Activated naive CD4-positive, alpha-beta T cell treated with anti-CD3 and anti-CD28 coated beads, Interleukin-2, amount 10 ng/mL, durations not matched to agents 7 days and 5 days (primary cell): ENCODE measurements around the gene RAD18.

ENCODE experiments used
- CTCF ChIA-PET: fragments of 350-600 bp; sonication (Branson Sonifier 250); formaldehyde crosslinking; loops from one replicate; lab custom pipeline; 2021; ENCODE audit warnings: antibody characterized with exemption; lab: Charles Lee
- DNase-seq: peaks from one replicate; pipeline ENCODE4 v3.0.0-alpha.2; 2020
- H3K27ac Mint-ChIP-seq: one replicate; pipeline ENCODE4 v1.8.0; 2021; ENCODE audit warnings: mild to moderate bottlenecking, moderate library complexity, mixed read lengths
- H3K27me3 Mint-ChIP-seq: one replicate; pipeline ENCODE4 v1.8.0; 2021; ENCODE audit warnings: mild to moderate bottlenecking, mixed read lengths
- H3K36me3 Mint-ChIP-seq: one replicate; pipeline ENCODE4 v1.8.0; 2021; ENCODE audit warnings: mixed read lengths
- H3K4me1 Mint-ChIP-seq: one replicate; pipeline ENCODE4 v1.8.0; 2021; ENCODE audit warnings: mixed read lengths
- H3K4me3 Mint-ChIP-seq: one replicate; pipeline ENCODE4 v1.8.0; 2021; ENCODE audit warnings: mild to moderate bottlenecking, moderate library complexity, mixed read lengths
- H3K9me3 Mint-ChIP-seq: one replicate; pipeline ENCODE4 v1.8.0; 2021; ENCODE audit warnings: mixed read lengths

Gene RAD18

GRCh38 chr3:8963137-8963853, at the start of gene RAD18:
Gene RAD18, minus strand, starts transcription at chr3:8963472. Its CDS starts 87 bp downstream, at chr3:8963385.
- peak; percentile 95 for DNase-seq
- Mint-ChIP-seq H3K4me1 (peaks cover 48% of the 10 kb centered on the region), H3K9me3 (no peaks in the 10 kb centered on the region), H3K4me3 (peak within 1 kb of the TSS; percentile 89), H3K27me3 (peaks cover 31% of the 10 kb centered on the region), H3K36me3 (peaks cover 9% of the 10 kb centered on the region), H3K27ac (peak within 1 kb of the TSS; percentile 93)
- CTCF ChIA-PET = interaction anchor here (0.6 to 1.0 kb wide), 2 partner anchors 24 to 538 kb away, joined by 4 to 5 read pairs; no protein-coding TSS in a partner anchor

GRCh38 chr3:9012521-9012920, 49.2 kb upstream of the RAD18 start:
- Mint-ChIP-seq H3K27ac (no peak overlapping the region), H3K4me3 (no peak overlapping the region), H3K36me3 (no peaks in the 10 kb centered on the region), H3K9me3 (no peaks in the 10 kb centered on the region), H3K4me1 (peaks cover 13% of the 10 kb centered on the region), H3K27me3 (no peaks in the 10 kb centered on the region)
- DNase-seq = no peak
- CTCF ChIA-PET = interaction anchor here (0.6 to 1.4 kb wide), 4 partner anchors 24 to 290 kb away, joined by 3 to 8 read pairs (median 3); no protein-coding TSS in a partner anchor

- H3K27me3 Mint-ChIP-seq = no peaks in the 10 kb centered on the region
- CTCF ChIA-PET = interaction anchor here (1.6 kb wide), 1 partner anchor 21 kb away, joined by 6 read pairs; no protein-coding TSS in a partner anchor
Measured at GRCh38 chr3:9009976-9010545, 46.8 kb upstream of the RAD18 start.

GRCh38 chr3:9008550-9009255, 45.4 kb upstream of the RAD18 start:
- no peaks in the 10 kb centered on the region for H3K36me3 Mint-ChIP-seq
- no peak overlapping the region for H3K4me3 Mint-ChIP-seq
- CTCF ChIA-PET = interaction anchor here (0.6 kb wide), 1 partner anchor 293 kb away, joined by 3 read pairs; no protein-coding TSS in a partner anchor
- H3K9me3 Mint-ChIP-seq = no peaks in the 10 kb centered on the region
- H3K4me1 Mint-ChIP-seq = peaks cover 13% of the 10 kb centered on the region
- H3K27ac Mint-ChIP-seq = no peak overlapping the region
- no peak for DNase-seq
- H3K27me3 Mint-ChIP-seq = no peaks in the 10 kb centered on the region

More at GRCh38 chr3:9009976-9010545, 46.8 kb upstream of the RAD18 start:
- H3K36me3 Mint-ChIP-seq = no peaks in the 10 kb centered on the region
- no peak overlapping the region for H3K4me3 Mint-ChIP-seq
- H3K27ac Mint-ChIP-seq = no peak overlapping the region
- H3K4me1 Mint-ChIP-seq = peaks cover 13% of the 10 kb centered on the region
- DNase-seq = no peak
- H3K9me3 Mint-ChIP-seq = no peaks in the 10 kb centered on the region

- no peaks in the 10 kb centered on the region for H3K36me3 Mint-ChIP-seq
- DNase-seq = no peak
Measured at GRCh38 chr3:9007928-9008327, 44.7 kb upstream of the RAD18 start.

GRCh38 chr3:9007213-9007612, 43.9 kb upstream of the RAD18 start:
- H3K27ac Mint-ChIP-seq = no peak overlapping the region
- no peaks in the 10 kb centered on the region for H3K36me3 Mint-ChIP-seq
- CTCF ChIA-PET = no interaction called here
- H3K9me3 Mint-ChIP-seq = no peaks in the 10 kb centered on the region
- no peak overlapping the region for H3K4me3 Mint-ChIP-seq
- H3K27me3 Mint-ChIP-seq = no peaks in the 10 kb centered on the region
- peaks cover 6% of the 10 kb centered on the region for H3K4me1 Mint-ChIP-seq
- no peak for DNase-seq

More at GRCh38 chr3:9007928-9008327, 44.7 kb upstream of the RAD18 start:
- H3K4me3 Mint-ChIP-seq = no peak overlapping the region
- peaks cover 13% of the 10 kb centered on the region for H3K4me1 Mint-ChIP-seq
- H3K9me3 Mint-ChIP-seq = no peaks in the 10 kb centered on the region
- H3K27ac Mint-ChIP-seq = no peak overlapping the region
- H3K27me3 Mint-ChIP-seq = no peaks in the 10 kb centered on the region
- CTCF ChIA-PET = interaction anchor here (0.6 kb wide), 1 partner anchor 293 kb away, joined by 3 read pairs; no protein-coding TSS in a partner anchor

GRCh38 chr3:9000041-9000440, 36.8 kb upstream of the RAD18 start:
- H3K4me1 Mint-ChIP-seq = no peaks in the 10 kb centered on the region
- no peak overlapping the region for H3K27ac Mint-ChIP-seq
- CTCF ChIA-PET = interaction anchor here (4.8 kb wide), 1 partner anchor 12 kb away, joined by 20 read pairs; no protein-coding TSS in a partner anchor

GRCh38 chr3:8997151-8997550, 33.9 kb upstream of the RAD18 start:
- no peaks in the 10 kb centered on the region for H3K4me1 Mint-ChIP-seq
- H3K27ac Mint-ChIP-seq = no peak overlapping the region
- no peak overlapping the region for H3K4me3 Mint-ChIP-seq
- no peaks in the 10 kb centered on the region for H3K36me3 Mint-ChIP-seq
- H3K9me3 Mint-ChIP-seq = no peaks in the 10 kb centered on the region
- no peak for DNase-seq
- H3K27me3 Mint-ChIP-seq = peaks cover 4% of the 10 kb centered on the region
- CTCF ChIA-PET = interaction anchor here (0.7 to 4.8 kb wide), 3 partner anchors 9 to 17 kb away, joined by 3 to 20 read pairs (median 3); no protein-coding TSS in a partner anchor

More at GRCh38 chr3:9000041-9000440, 36.8 kb upstream of the RAD18 start:
- no peaks in the 10 kb centered on the region for H3K9me3 Mint-ChIP-seq
- peaks cover 4% of the 10 kb centered on the region for H3K27me3 Mint-ChIP-seq
- H3K36me3 Mint-ChIP-seq = no peaks in the 10 kb centered on the region
- no peak for DNase-seq
- no peak overlapping the region for H3K4me3 Mint-ChIP-seq

GRCh38 chr3:8996681-8997121, 33.4 kb upstream of the RAD18 start:
- Mint-ChIP-seq H3K36me3 (no peaks in the 10 kb centered on the region), H3K27ac (no peak overlapping the region), H3K27me3 (peaks cover 4% of the 10 kb centered on the region), H3K9me3 (no peaks in the 10 kb centered on the region), H3K4me3 (no peak overlapping the region), H3K4me1 (no peaks in the 10 kb centered on the region)
- no peak for DNase-seq
- CTCF ChIA-PET = interaction anchor here (0.7 to 4.8 kb wide), 3 partner anchors 8 to 18 kb away, joined by 3 to 20 read pairs (median 3); no protein-coding TSS in a partner anchor

- no peak for DNase-seq
- Mint-ChIP-seq H3K27me3 (peaks cover 4% of the 10 kb centered on the region), H3K9me3 (no peaks in the 10 kb centered on the region), H3K36me3 (no peaks in the 10 kb centered on the region), H3K4me1 (no peaks in the 10 kb centered on the region), H3K27ac (no peak overlapping the region), H3K4me3 (no peak overlapping the region)
- CTCF ChIA-PET = interaction anchor here (0.7 to 4.8 kb wide), 2 partner anchors 8 to 308 kb away, joined by 3 to 20 read pairs; no protein-coding TSS in a partner anchor
Measured at GRCh38 chr3:8996216-8996615, 32.9 kb upstream of the RAD18 start.

GRCh38 chr3:8994226-8994625, 31.0 kb upstream of the RAD18 start:
- Mint-ChIP-seq H3K36me3 (no peaks in the 10 kb centered on the region), H3K4me1 (no peaks in the 10 kb centered on the region), H3K27me3 (peaks cover 4% of the 10 kb centered on the region), H3K9me3 (no peaks in the 10 kb centered on the region), H3K4me3 (no peak overlapping the region), H3K27ac (no peak overlapping the region)
- CTCF ChIA-PET = interaction anchor here (1.2 to 1.3 kb wide), 2 partner anchors 256 to 308 kb away, joined by 3 to 4 read pairs; partner anchors contain the start of gene SRGAP3
- DNase-seq = no peak

- no peaks in the 10 kb centered on the region for H3K4me1 Mint-ChIP-seq
- H3K27ac Mint-ChIP-seq = no peak overlapping the region
- H3K4me3 Mint-ChIP-seq = no peak overlapping the region
- H3K36me3 Mint-ChIP-seq = no peaks in the 10 kb centered on the region
- no peaks in the 10 kb centered on the region for H3K9me3 Mint-ChIP-seq
- DNase-seq = no peak
- H3K27me3 Mint-ChIP-seq = no peaks in the 10 kb centered on the region
- CTCF ChIA-PET = interaction anchor here (1.2 to 2.0 kb wide), 3 partner anchors 256 to 311 kb away, joined by 3 to 5 read pairs (median 4); partner anchors contain the start of gene SRGAP3
Measured at GRCh38 chr3:8993331-8993730, 30.1 kb upstream of the RAD18 start.

GRCh38 chr3:8992854-8993253, 29.6 kb upstream of the RAD18 start:
- no peak for DNase-seq
- Mint-ChIP-seq H3K4me1 (peaks cover 3% of the 10 kb centered on the region), H3K36me3 (no peaks in the 10 kb centered on the region), H3K9me3 (no peaks in the 10 kb centered on the region), H3K27ac (no peak overlapping the region), H3K4me3 (no peak overlapping the region), H3K27me3 (no peaks in the 10 kb centered on the region)
- CTCF ChIA-PET = interaction anchor here (1.2 to 2.0 kb wide), 3 partner anchors 309 to 311 kb away, joined by 4 to 5 read pairs (median 5); no protein-coding TSS in a partner anchor
